ENCODE results near the gene ADARB2. TPM values are rescaled to one million over a fixed set of nuclear protein-coding genes. Genes with fewer than 3 reads are reported as not detected.
"Not testable (repeated sequence)": the region's sequence is repeated elsewhere in the genome, so short reads cannot be mapped to it uniquely, and the experiment has no call there.

Gene ADARB2
- total RNA-seq, 4 donors from 2014 or later, result 0.32 to 1.6 (median 0.80) TPM

DNA sequence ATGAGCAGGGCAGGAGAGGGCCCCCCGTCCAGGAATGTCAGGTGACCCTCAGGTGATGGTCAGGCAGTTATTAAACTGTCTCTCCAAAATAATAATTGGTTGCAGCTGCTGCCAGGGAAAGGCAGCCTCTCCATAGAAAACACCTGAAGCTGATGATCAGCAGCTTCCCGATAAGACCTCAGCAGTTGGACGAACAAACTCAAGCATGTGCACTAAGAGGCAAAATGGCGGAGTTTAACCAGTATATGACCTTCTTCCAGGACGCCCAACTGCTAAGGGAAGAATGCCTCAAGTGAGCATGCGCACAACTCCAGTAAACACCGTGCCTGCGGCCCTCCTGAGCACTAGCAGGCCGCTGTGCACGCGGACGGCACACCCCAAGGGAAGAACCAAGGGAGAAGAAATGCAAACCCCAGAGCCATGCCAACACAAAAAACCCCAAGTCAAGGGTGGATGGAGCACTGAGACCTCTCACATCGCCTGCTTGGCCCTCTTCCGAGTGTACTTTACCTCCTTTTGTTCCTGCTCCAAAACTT lies 38.9 kb upstream of the ADARB2 start:
- H3K27ac ChIP-seq, result no peak overlapping the region
- no peaks in the 10 kb centered on the region for H3K27me3 ChIP-seq
- H3K36me3 ChIP-seq, result no peaks in the 10 kb centered on the region
- WGBS, result 85% methylated on average over 14 of the region's 14 CpGs
- no peak overlapping the region for H3K4me3 ChIP-seq
- no peak for DNase-seq (ENCODE audit: low spot score in 2 of 2)
- H3K9me3 ChIP-seq, result no peaks in the 10 kb centered on the region
- TF ChIP-seq EP300 (IDR thresholded peaks at IDR 0.05), result no peak
- TF ChIP-seq POLR2A (IDR thresholded peaks at IDR 0.05), result no peak
- no peaks in the 10 kb centered on the region for H3K4me1 ChIP-seq

DNA sequence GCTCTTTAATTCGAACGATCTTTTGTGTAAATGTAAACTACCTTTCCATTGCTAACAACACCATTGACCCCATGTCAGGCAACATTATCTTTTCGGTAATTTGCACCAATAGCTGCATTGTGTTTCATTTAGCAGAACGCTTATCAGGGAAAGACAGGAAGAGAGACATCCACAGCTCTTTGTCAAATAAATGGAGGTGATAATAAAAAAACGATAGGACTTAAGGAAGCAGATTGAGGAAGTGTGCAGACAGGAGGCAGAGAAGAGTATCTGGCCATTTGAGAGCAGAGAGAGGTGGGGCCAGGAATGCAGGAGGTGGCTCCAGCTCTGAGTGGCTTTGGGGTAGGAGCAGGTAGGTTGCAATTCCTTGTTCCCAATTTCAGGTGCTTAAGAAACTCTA lies 37.5 kb upstream of the ADARB2 start:
- Histone ChIP-seq H3K36me3 (no peaks in the 10 kb centered on the region), H3K27me3 (no peaks in the 10 kb centered on the region), H3K4me3 (no peak overlapping the region), H3K27ac (no peak overlapping the region), H3K4me1 (no peaks in the 10 kb centered on the region), H3K9me3 (no peaks in the 10 kb centered on the region)
- WGBS, result 62% methylated on average over 5 of the region's 5 CpGs
- no peak for DNase-seq (ENCODE audit: low spot score in 2 of 2)
- TF ChIP-seq, protein P1, sequence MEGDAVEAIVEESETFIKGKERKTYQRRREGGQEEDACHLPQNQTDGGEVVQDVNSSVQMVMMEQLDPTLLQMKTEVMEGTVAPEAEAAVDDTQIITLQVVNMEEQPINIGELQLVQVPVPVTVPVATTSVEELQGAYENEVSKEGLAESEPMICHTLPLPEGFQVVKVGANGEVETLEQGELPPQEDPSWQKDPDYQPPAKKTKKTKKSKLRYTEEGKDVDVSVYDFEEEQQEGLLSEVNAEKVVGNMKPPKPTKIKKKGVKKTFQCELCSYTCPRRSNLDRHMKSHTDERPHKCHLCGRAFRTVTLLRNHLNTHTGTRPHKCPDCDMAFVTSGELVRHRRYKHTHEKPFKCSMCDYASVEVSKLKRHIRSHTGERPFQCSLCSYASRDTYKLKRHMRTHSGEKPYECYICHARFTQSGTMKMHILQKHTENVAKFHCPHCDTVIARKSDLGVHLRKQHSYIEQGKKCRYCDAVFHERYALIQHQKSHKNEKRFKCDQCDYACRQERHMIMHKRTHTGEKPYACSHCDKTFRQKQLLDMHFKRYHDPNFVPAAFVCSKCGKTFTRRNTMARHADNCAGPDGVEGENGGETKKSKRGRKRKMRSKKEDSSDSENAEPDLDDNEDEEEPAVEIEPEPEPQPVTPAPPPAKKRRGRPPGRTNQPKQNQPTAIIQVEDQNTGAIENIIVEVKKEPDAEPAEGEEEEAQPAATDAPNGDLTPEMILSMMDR (IDR thresholded peaks at IDR 0.05), result no peak
- no peak for TF ChIP-seq EP300 (IDR thresholded peaks at IDR 0.05)
- TF ChIP-seq POLR2AphosphoS5 (IDR thresholded peaks at IDR 0.05), result no peak
- TF ChIP-seq POLR2A (IDR thresholded peaks at IDR 0.05), result no peak

DNA sequence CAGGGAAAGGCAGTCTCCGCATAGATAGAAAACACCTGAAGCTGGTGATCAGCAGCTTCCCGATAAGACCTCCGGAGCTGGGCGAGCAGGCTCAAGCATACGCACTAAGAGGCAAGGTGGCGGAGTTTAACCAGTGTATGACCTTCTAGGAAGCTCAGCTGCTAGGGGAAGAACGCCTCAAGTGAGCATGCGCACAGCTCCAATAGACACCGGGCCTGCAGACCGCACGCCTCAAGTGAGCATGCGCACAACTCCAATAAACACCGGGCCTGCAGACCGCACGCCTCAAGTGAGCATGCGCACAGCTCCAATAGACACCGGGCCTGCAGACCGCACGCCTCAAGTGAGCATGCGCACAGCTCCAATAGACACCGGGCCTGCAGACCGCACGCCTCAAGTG lies 35.9 kb upstream of the ADARB2 start:
- 100% methylated on average over 7 of the region's 23 CpGs for WGBS

DNA sequence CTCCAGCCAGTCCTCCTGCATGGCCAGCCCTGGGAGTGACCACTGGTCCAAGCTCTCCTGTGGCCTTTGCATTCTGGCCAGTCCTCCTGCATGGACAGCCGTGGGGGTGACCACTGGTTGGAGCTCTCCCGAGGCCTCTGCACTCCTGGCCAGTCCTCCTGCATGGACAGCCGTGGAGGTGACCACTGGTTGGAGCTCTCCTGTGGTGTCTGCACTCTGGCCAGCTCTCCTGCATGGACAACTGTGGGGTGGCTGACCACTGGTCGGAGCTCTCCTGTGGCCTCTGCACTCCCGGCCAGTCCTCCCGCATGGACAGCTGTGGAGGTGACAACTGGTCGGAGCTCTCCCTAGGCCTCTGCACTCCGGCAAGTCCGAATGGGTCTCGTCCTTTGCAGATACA lies 28.7 kb upstream of the ADARB2 start:
- Histone ChIP-seq H3K4me1 (no peaks in the 10 kb centered on the region), H3K36me3 (no peaks in the 10 kb centered on the region), H3K9me3 (no peaks in the 10 kb centered on the region), H3K27me3 (no peaks in the 10 kb centered on the region), H3K4me3 (no peak overlapping the region), H3K27ac (no peak overlapping the region)
- no peak for TF ChIP-seq POLR2AphosphoS5 (IDR thresholded peaks at IDR 0.05)
- TF ChIP-seq EP300 (IDR thresholded peaks at IDR 0.05), result no peak
- TF ChIP-seq, protein P1 (IDR thresholded peaks at IDR 0.05), result no peak
- no peak for TF ChIP-seq POLR2A (IDR thresholded peaks at IDR 0.05)
- WGBS, result 89% methylated on average over 5 of the region's 10 CpGs
- no peak for DNase-seq (ENCODE audit: low spot score in 2 of 2)

More for the DNA sequence above, 35.9 kb upstream of the ADARB2 start:
- not testable (repeated sequence) for H3K4me3 ChIP-seq; H3K27me3 ChIP-seq; DNase-seq (ENCODE audit: low spot score in 2 of 2); H3K9me3 ChIP-seq; H3K36me3 ChIP-seq; H3K4me1 ChIP-seq; H3K27ac ChIP-seq

DNA sequence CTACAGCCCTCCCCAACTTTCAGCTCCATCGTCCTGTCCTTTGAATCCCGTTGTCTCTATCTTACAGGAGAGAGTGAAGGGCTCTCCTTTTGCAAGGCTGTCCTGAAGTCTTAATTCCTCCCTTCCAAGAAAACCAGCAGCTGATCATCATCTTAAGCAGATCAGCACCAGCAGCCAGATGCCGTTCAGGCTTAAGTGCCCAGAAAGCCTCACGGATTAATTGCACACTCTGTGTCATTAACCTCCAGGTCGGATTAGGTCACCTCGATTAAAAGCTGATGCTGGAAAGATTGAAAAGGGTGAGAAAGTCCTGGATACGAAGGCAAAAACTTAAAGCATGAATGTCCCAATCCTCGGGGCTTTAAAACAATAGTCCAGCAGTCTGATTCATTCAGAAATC lies 24.8 kb upstream of the ADARB2 start:
- no peak overlapping the region for H3K27ac ChIP-seq
- H3K4me1 ChIP-seq, result no peaks in the 10 kb centered on the region
- H3K27me3 ChIP-seq, result no peaks in the 10 kb centered on the region
- TF ChIP-seq POLR2A (IDR thresholded peaks at IDR 0.05), result no peak
- TF ChIP-seq, protein P1 (IDR thresholded peaks at IDR 0.05), result no peak
- no peak for TF ChIP-seq EP300 (IDR thresholded peaks at IDR 0.05)
- no peak for TF ChIP-seq POLR2AphosphoS5 (IDR thresholded peaks at IDR 0.05)
- H3K9me3 ChIP-seq, result no peaks in the 10 kb centered on the region
- no peak for DNase-seq (ENCODE audit: low spot score in 2 of 2)
- 76% methylated on average over 8 of the region's 8 CpGs for WGBS
- no peak overlapping the region for H3K4me3 ChIP-seq
- H3K36me3 ChIP-seq, result no peaks in the 10 kb centered on the region

DNA sequence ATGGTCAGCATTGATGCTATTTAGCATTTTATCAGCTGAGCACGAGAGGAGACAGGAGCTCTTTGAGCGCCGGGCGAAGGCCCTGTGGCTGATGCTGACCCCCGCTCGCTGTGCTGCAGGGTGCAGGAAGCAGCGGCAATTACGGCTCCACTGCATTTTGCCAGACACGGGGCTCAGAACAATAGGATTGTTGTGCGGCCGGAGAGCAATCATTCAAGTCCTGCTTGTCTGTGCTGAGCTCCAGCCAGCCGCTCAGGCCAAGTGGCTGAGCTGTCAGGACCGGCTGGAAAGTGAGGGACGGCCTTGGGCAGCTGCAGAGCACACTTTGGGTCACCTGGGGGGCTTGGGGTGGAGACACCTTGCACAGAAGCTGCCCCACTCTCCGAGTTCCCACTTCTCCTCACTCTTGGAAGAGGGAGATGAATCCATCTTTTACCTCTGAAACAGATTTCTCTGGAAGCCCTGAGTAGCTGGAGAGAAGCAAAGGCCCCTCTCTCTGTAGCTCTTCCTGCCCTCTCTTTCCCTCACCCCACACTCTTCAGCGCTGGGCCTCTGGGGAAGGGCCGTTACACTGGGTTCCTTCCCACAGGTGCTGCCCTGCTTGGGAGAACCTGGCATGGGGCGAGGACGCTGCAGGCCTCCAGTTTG lies 17.3 kb upstream of the ADARB2 start:
- DNase-seq (ENCODE audit: low spot score in 2 of 2), result no peak
- H3K4me3 ChIP-seq, result no peak overlapping the region
- H3K36me3 ChIP-seq, result no peaks in the 10 kb centered on the region
- H3K9me3 ChIP-seq, result no peaks in the 10 kb centered on the region
- no peaks in the 10 kb centered on the region for H3K27me3 ChIP-seq
- TF ChIP-seq EP300 (IDR thresholded peaks at IDR 0.05) (no peak), POLR2AphosphoS5 (IDR thresholded peaks at IDR 0.05) (no peak), POLR2A (IDR thresholded peaks at IDR 0.05) (no peak)
- no peaks in the 10 kb centered on the region for H3K4me1 ChIP-seq
- H3K27ac ChIP-seq, result no peak overlapping the region
- WGBS, result 58% methylated on average over 15 of the region's 19 CpGs

DNA sequence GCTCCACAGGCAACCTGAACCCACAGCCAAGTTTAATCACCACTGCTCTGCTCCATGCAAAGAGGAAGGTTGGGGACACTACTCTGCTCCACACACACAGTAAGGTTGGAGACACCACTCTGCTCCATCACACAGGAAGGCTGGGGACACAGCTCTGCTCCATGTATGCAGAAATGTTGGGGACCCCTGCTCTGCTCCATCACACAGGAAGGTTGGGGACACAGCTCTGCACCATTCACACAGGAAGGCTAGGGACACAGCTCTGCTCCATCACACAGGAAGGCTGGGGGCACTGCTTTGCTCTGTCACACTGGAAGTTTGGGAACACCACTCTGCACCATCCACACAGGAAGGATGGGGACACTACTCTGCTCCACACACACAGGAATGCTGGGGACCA lies 14.8 kb upstream of the ADARB2 start:
- no peaks in the 10 kb centered on the region for H3K27me3 ChIP-seq
- no peak for DNase-seq (ENCODE audit: low spot score in 2 of 2)
- no peak overlapping the region for H3K27ac ChIP-seq
- H3K4me1 ChIP-seq, result no peaks in the 10 kb centered on the region
- H3K4me3 ChIP-seq, result no peak overlapping the region
- H3K9me3 ChIP-seq, result no peaks in the 10 kb centered on the region
- no peaks in the 10 kb centered on the region for H3K36me3 ChIP-seq
- TF ChIP-seq POLR2A (IDR thresholded peaks at IDR 0.05), result no peak
- TF ChIP-seq, protein P1 (IDR thresholded peaks at IDR 0.05), result no peak
- TF ChIP-seq EP300 (IDR thresholded peaks at IDR 0.05), result no peak
- no peak for TF ChIP-seq POLR2AphosphoS5 (IDR thresholded peaks at IDR 0.05)

Measured in suprapubic skin (tissue), 4 donors.